ENCODE data around the gene PALM. TPM values are rescaled to one million over a fixed set of nuclear protein-coding genes. Genes with fewer than 3 reads are reported as not detected.

PALM gene
- total RNA-seq, 1 experiment from 2014 or later, result 43.7 TPM

GRCh38 chr19:681029-682019, 27.4 kb upstream of the PALM start:
- peak overlapping the region; percentile 49 to 56; a peak in 3 of 4 replicates for H3K4me3 ChIP-seq (replicated peaks in 1 of 2; ENCODE audit: low read depth in 1 of 2, low read length in 2 of 2)
- BruUV-seq (replicated peaks), result no TSS peak
- CTCF ChIA-PET, result interaction anchor here (1.6 kb wide), 1 partner anchor 303 kb away, joined by 3 read pairs; the partner anchor contains the start of gene WDR18
- no peak overlapping the region for H2AFZ ChIP-seq (ENCODE audit: low read depth, low read length, poor library complexity, severe bottlenecking)
- ATAC-seq (peak; percentile 62), DNase-seq (ENCODE audit: low read depth, low spot score) (no peak)
- H3K4me2 ChIP-seq (ENCODE audit: low read length), result peak overlapping the region; percentile 90
- H3K27me3 ChIP-seq (ENCODE audit: insufficient read depth, low read length), result no peaks in the 10 kb centered on the region
- no peaks in the 10 kb centered on the region for H4K20me1 ChIP-seq (ENCODE audit: insufficient read depth)
- POLR2A ChIA-PET, result interaction anchor here (0.7 to 1.2 kb wide), 5 partner anchors 17 to 70 kb away, joined by 3 to 10 read pairs (median 5); no protein-coding TSS in a partner anchor
- intact Hi-C loops (cut with micrococcal nuclease), result no loop called here
- no peaks in the 10 kb centered on the region; a peak in 1 of 4 replicates for H3K36me3 ChIP-seq (ENCODE audit: control insufficient read depth in 1 of 2, insufficient read depth in 2 of 2, low read length in 2 of 2)
- H3K27ac ChIP-seq (ENCODE audit: low read depth, low read length), result peak overlapping the region; percentile 74
- H3K9me2 ChIP-seq (ENCODE audit: insufficient read depth), result no peaks in the 10 kb centered on the region
- H3K9ac ChIP-seq (ENCODE audit: low read length), result peak overlapping the region; percentile 64; the same call in 1 of the 2 replicates
- peaks cover 22% of the 10 kb centered on the region; the same call in 1 of the 2 replicates for H3K79me2 ChIP-seq (ENCODE audit: insufficient read depth, low read length)
- RAD21 ChIA-PET (ENCODE audit: low non-redundant PET in 1 of 2, low total read pairs in 2 of 2, uncharacterized antibody in 2 of 2, unreplicated experiment in 2 of 2), result interaction anchor here in 1 of 2 experiments (1.0 kb wide), 1 partner anchor 53 kb away, joined by 3 read pairs; no protein-coding TSS in a partner anchor
- H3K4me1 ChIP-seq (ENCODE audit: control insufficient read depth in 1 of 2, insufficient read depth in 2 of 2, low read length in 2 of 2), result peaks cover 15 to 39% of the 10 kb centered on the region in 2 experiments
- no peaks in the 10 kb centered on the region for H3K9me3 ChIP-seq (ENCODE audit: control insufficient read depth in 1 of 2, insufficient read depth in 1 of 2, low read depth in 1 of 2, low read length in 2 of 2)
- no peak for TF ChIP-seq EZH2phosphoT487 (IDR thresholded peaks at IDR 0.05; ENCODE audit: borderline replicate concordance)

- H3K27ac ChIP-seq (ENCODE audit: low read depth, low read length), result no peak overlapping the region
- no peak for ATAC-seq
- no peak overlapping the region for H3K4me3 ChIP-seq (replicated peaks in 1 of 2; ENCODE audit: low read depth in 1 of 2, low read length in 2 of 2)
- no peaks in the 10 kb centered on the region for H3K9me3 ChIP-seq (ENCODE audit: control insufficient read depth in 1 of 2, insufficient read depth in 1 of 2, low read depth in 1 of 2, low read length in 2 of 2)
- no TSS peak for BruUV-seq (replicated peaks)
- ChIA-PET POLR2A (no interaction called here), RAD21 (ENCODE audit: low non-redundant PET in 1 of 2, low total read pairs in 2 of 2, uncharacterized antibody in 2 of 2, unreplicated experiment in 2 of 2) (interaction anchor here in 1 of 2 experiments (0.7 kb wide), 1 partner anchor 54 kb away, joined by 3 read pairs; no protein-coding TSS in a partner anchor), CTCF (no interaction called here)
- H3K27me3 ChIP-seq (ENCODE audit: insufficient read depth, low read length), result no peaks in the 10 kb centered on the region
- H2AFZ ChIP-seq (ENCODE audit: low read depth, low read length, poor library complexity, severe bottlenecking), result no peak overlapping the region
- no peaks in the 10 kb centered on the region for H4K20me1 ChIP-seq (ENCODE audit: insufficient read depth)
- TF ChIP-seq FOSL1 (IDR thresholded peaks at IDR 0.05; ENCODE audit: low read depth) (no peak), ELF1 (IDR thresholded peaks at IDR 0.05; ENCODE audit: borderline replicate concordance, low read depth) (no peak), MAX (IDR thresholded peaks at IDR 0.05) (no peak), CBX3 (IDR thresholded peaks at IDR 0.05; ENCODE audit: low read depth) (no peak), CEBPB (IDR thresholded peaks at IDR 0.05; ENCODE audit: low read depth) (no peak), POLR2AphosphoS5 (IDR thresholded peaks at IDR 0.05; ENCODE audit: low read depth, low read length) (no peak), YY1 (IDR thresholded peaks at IDR 0.05; ENCODE audit: extremely low read depth, insufficient replicate concordance, low read depth, low read length) (no peak), ATF3 (IDR thresholded peaks at IDR 0.05) (no peak), ZNF274 (IDR thresholded peaks at IDR 0.05; ENCODE audit: low read depth, low read length) (no peak), SP1 (IDR thresholded peaks at IDR 0.05; ENCODE audit: low read depth) (no peak), RAD21 (IDR thresholded peaks at IDR 0.05; ENCODE audit: low read depth) (no peak), SRF (IDR thresholded peaks at IDR 0.05; ENCODE audit: low read depth) (no peak), SIN3A (IDR thresholded peaks at IDR 0.05; ENCODE audit: low read depth) (no peak), ZFX (IDR thresholded peaks at IDR 0.05) (no peak), EGR1 (IDR thresholded peaks at IDR 0.05; ENCODE audit: low read depth) (no peak), JUND (IDR thresholded peaks at IDR 0.05) (no peak)
- intact Hi-C loops (cut with micrococcal nuclease), result no loop called here
- H3K36me3 ChIP-seq (ENCODE audit: control insufficient read depth in 1 of 2, insufficient read depth in 2 of 2, low read length in 2 of 2), result no peaks in the 10 kb centered on the region; a peak in 1 of 4 replicates
- H3K79me2 ChIP-seq (ENCODE audit: insufficient read depth, low read length), result peaks cover 16% of the 10 kb centered on the region; the same call in 1 of the 2 replicates
- peaks cover 12 to 27% of the 10 kb centered on the region in 2 experiments for H3K4me1 ChIP-seq (ENCODE audit: control insufficient read depth in 1 of 2, insufficient read depth in 2 of 2, low read length in 2 of 2)
- H3K9me2 ChIP-seq (ENCODE audit: insufficient read depth), result no peaks in the 10 kb centered on the region
- no peak overlapping the region for H3K4me2 ChIP-seq (ENCODE audit: low read length)
- H3K9ac ChIP-seq (ENCODE audit: low read length), result no peak overlapping the region
- DNase-seq (ENCODE audit: low read depth, low spot score), result no peak
Observed at GRCh38 chr19:682678-683320, 25.9 kb upstream of the PALM start.
